Spinal cord (tissue), 10 donors: ENCODE data around the gene MRPS17. TPM values are rescaled to one million over a fixed set of nuclear protein-coding genes. Genes with fewer than 3 reads are reported as not detected.

Experiments
- DNase-seq, 6 donors: peaks; one replicate each; pipeline versions ENCODE4 v3.0.0 to v3.0.0-alpha.2; 2013 to 2015; ENCODE audit warnings: low spot score in 6 of 6, low read depth in 4 of 6
- H3K27ac ChIP-seq: one replicate; pipeline ENCODE4 v1.5.1; 2013; ENCODE audit warnings: low read depth, low read length, control low read depth
- H3K27me3 ChIP-seq: one replicate; pipeline ENCODE4 v1.6.1; 2013; ENCODE audit warnings: low read length; ENCODE audit not compliant: control insufficient read depth, insufficient read depth
- H3K36me3 ChIP-seq: one replicate; pipeline ENCODE4 v1.6.1; 2013; ENCODE audit warnings: low read length; ENCODE audit not compliant: control insufficient read depth, insufficient read depth
- H3K4me1 ChIP-seq: one replicate; pipeline ENCODE4 v1.6.1; 2013; ENCODE audit warnings: low read length; ENCODE audit not compliant: control insufficient read depth, insufficient read depth
- H3K4me3 ChIP-seq: one replicate; pipeline ENCODE4 v1.5.1; 2013; ENCODE audit warnings: low read depth, low read length, control low read depth
- H3K9me3 ChIP-seq: one replicate; pipeline ENCODE4 v1.6.1; 2013; ENCODE audit warnings: low read length; ENCODE audit not compliant: control insufficient read depth, insufficient read depth
- WGBS: methylation state at CpG from one replicate; pipeline ENCODE4 v1.1.5; 2013; ENCODE audit warnings: missing lambda C conversion rate; ENCODE audit not compliant: insufficient coverage; 5-methylcytosine and 5-hydroxymethylcytosine counted together
- long read RNA-seq, 4 donors: transcript quantifications; one replicate each; lab custom pipeline, GENCODE V29; 2026
- polyA plus RNA-seq, 2 donors: library from polyadenylated mRNA; unstranded; fragments of 120-200 nt; gene quantifications; one replicate each; pipeline ENCODE4 v1.2.1, GENCODE V29; 2013; ENCODE audit not compliant: insufficient read length in 2 of 2
- total RNA-seq, 2 donors: library from RNA; depleted of rRNA in 1 of 2; stranded (reverse); fragments of 120-200 nt in 1 of 2; fragments of >200 nt in 1 of 2; gene quantifications; one replicate each; pipeline versions ENCODE4 v1.2.3 to v1.2.4, GENCODE V29; 2013 to 2014
- donor health status: healthy.

MRPS17 gene
- total RNA-seq (10 to 100 TPM; 18.5 to 20.0 TPM), polyA plus RNA-seq (10 to 100 TPM; 19.1 to 20.2 TPM)
- long read RNA-seq, donor 1, transcript MRPS17-201 (3 exons, 1,845 nt): major isoform, 24 of 29 reads
- long read RNA-seq, donor 1, partial matches to known transcripts: 5 of 29 reads
- long read RNA-seq, donor 1, other reads (novel, unspliced or antisense): 0 of 29 reads
- long read RNA-seq, donor 2, transcript MRPS17-201 (3 exons, 1,845 nt): major isoform, 7 of 19 reads
- long read RNA-seq, donor 2, partial matches to known transcripts: 12 of 19 reads
- long read RNA-seq, donor 2, other reads (novel, unspliced or antisense): 0 of 19 reads
- long read RNA-seq, donor 3, transcript MRPS17-201 (3 exons, 1,845 nt): major isoform, 12 of 27 reads
- long read RNA-seq, donor 3, partial matches to known transcripts: 15 of 27 reads
- long read RNA-seq, donor 3, other reads (novel, unspliced or antisense): 0 of 27 reads
- long read RNA-seq, donor 4, transcript MRPS17-201 (3 exons, 1,845 nt): major isoform, 33 of 33 reads
- long read RNA-seq, donor 4, partial matches to known transcripts: 0 of 33 reads
- long read RNA-seq, donor 4, other reads (novel, unspliced or antisense): 0 of 33 reads

DNA sequence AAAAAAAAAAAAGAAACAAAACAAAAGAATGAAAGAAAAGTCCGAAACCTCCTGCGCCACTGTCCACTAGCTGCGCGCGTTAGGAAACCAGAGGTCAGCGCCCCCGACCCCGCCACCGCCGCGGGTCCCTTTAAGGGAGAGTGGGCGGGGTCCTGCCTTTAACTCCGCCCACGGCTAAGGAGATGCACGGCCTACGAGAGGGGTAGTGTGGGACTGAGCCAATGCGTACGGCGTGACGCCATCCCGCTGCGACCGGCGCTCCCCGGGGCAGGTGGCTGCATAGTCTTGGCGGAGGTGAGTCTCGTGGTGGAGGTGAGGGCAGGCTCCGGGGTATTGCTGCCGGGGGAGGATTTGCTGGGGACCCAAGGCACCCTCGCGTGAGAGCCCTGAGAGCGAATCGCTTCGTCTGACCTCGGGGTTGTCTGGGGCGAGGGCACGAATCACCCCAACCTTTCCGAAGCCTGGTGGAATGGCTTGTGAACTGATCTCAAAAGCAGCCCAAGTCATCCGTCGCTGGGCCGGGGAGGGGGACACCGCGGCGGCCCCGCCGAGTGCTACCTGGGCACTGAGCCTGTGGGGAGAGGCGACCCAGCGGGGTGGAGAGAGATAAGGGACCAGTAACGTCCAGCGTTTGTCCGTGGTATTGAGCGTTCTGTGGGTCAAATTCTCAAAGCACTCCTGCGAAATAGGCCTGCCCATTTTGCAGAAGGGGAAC is at the start of gene MRPS17:
Gene MRPS17 (plus strand): TSS at position 241 of the 715 bp plus-strand sequence. CDS start 1,319 bp downstream, outside the sequence.
- peak within 1 kb of the TSS; percentile 76 for H3K4me3 ChIP-seq
- peaks cover 26% of the 10 kb centered on the region for H3K36me3 ChIP-seq
- no peaks in the 10 kb centered on the region for H3K9me3 ChIP-seq
- H3K27ac ChIP-seq: peak within 1 kb of the TSS; percentile 48
- 0% methylated on average over 52 of the region's 53 CpGs for WGBS
- H3K4me1 ChIP-seq: peaks cover 12% of the 10 kb centered on the region
- peak; percentile 61 to 96 (median 77) for DNase-seq
- no peaks in the 10 kb centered on the region for H3K27me3 ChIP-seq

DNA sequence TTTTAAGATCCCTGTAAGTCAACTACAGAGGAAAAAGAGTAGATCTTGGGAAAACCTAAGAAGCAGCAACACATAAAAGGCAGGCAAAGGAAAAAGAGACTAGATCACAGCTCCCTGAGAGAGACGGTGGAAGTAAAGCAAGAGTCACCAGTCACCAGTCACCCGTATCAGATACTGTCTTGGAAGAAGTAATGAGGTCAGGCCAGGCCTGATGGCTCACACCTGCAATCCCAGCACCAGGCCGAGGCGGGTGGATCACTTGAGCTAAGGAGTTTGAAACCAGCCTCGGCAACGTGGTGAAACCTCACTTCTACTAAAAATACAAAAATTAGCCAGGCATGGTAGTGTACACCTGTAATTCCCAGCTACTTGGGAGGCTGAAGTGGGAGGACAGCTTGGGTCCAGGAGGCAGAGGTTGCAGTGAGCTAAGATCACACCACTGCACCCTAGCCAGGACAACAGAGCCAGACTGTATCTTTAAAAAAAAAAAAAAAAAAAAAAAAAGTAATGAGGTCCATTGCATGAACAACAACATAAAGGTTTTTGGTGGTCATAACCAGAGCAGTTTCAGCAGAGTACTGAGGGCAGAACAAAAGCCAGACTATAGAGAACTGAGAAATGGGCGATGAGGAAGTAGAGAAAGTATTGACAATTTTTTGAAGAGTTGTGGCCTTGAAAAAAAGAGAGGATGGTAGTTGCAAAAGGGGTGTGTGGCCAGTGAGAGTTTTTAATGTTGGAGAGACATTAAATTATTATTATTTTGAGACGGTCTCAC is 47.5 kb upstream of the MRPS17 start:
- H3K4me1 ChIP-seq: no peaks in the 10 kb centered on the region
- H3K27me3 ChIP-seq: no peaks in the 10 kb centered on the region
- H3K4me3 ChIP-seq: no peak overlapping the region
- DNase-seq: no peak
- whole genome bisulfite sequencing: 100% methylated on average over 1 of the region's 8 CpGs
- peaks cover 5% of the 10 kb centered on the region for H3K36me3 ChIP-seq
- H3K9me3 ChIP-seq: no peaks in the 10 kb centered on the region
- H3K27ac ChIP-seq: no peak overlapping the region

DNA sequence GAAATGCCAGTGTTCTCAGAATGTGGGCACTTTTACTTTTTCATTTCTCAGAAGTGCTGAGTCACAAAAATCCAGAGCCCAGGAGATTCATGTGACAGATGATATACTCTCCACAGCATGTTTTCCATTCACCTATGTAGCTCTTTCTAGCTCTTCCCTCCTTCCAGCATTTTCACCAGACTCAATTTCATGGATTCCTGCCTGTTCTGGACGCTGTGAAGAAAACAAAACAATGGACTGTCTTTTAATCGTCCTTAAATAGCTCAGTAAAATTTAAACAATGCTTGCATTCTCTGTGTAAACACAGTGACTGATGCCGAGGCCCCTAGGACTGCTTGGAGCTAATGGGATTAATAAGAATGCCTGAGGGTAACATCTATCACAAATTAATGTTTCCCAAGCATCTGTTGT is 38.9 kb upstream of the MRPS17 start:
- 43% methylated on average over 1 of the region's 3 CpGs for WGBS
- Histone ChIP-seq H3K27me3 (no peaks in the 10 kb centered on the region), H3K9me3 (no peaks in the 10 kb centered on the region), H3K4me3 (no peak overlapping the region), H3K27ac (no peak overlapping the region), H3K4me1 (no peaks in the 10 kb centered on the region), H3K36me3 (peaks cover 14% of the 10 kb centered on the region)
- no peak for DNase-seq

DNA sequence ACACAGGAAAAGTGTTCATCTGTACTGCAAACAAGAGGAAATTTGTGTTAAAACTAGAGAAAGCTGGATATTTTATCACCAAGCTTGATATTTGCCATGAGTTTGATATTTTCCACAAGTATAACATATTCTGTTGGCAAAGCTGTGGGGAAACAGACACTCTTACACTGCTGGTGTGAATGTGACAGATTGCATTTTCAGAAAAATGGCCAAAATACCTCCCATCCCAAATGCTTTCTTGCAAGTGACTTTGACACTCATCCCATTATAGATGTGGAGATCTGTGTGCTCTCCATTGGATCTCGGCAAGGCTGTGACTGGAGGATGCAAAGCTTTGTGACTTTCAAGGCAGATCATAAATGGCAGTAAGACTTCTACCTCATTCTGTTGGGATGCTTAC is 33.9 kb upstream of the MRPS17 start:
- H3K27ac ChIP-seq: no peak overlapping the region
- H3K4me3 ChIP-seq: no peak overlapping the region
- H3K4me1 ChIP-seq: no peaks in the 10 kb centered on the region
- H3K27me3 ChIP-seq: no peaks in the 10 kb centered on the region
- no CpG with 5 or more reads among the region's 1 CpG for WGBS
- H3K9me3 ChIP-seq: no peaks in the 10 kb centered on the region
- H3K36me3 ChIP-seq: peaks cover 22% of the 10 kb centered on the region
- DNase-seq: peak in 1 of 6 donors; percentile 93

DNA sequence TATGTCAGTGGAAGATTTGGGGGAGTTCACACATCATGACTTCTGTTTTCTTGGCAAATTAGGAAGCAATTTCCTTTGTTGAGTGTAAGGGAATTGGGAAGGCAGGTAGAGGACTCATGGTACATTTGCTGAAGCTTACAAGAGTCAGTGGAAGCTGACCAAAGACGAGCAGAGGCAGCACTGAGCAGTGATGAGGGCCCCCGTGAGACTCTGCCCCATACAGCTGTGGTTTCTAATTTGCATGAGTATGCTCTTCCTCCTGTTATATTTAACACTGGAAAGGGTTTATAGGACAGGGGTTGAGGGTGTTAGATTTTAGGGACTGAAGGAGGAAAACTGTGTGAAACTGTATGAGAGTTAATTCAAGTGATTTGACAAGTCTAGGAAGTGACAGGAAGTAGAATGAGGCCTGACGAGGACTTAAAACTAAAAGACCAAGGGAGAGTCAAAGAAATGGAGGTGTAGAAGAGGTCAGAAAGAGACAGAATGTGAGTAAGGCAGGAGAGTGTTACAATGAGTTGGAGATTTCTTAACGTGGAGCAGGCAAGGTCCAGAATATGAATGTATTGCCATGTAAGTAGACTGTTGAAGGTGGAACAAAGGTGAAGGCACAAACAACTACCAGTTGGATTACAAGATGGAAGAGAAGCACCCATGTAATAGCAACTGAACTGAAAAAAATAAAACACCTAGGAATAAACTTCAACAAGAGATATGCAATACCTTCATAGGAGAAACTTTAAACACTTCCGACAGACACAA is 23.5 kb upstream of the MRPS17 start:
- no peaks in the 10 kb centered on the region for H3K4me1 ChIP-seq
- H3K27me3 ChIP-seq: no peaks in the 10 kb centered on the region
- H3K4me3 ChIP-seq: no peak overlapping the region
- H3K27ac ChIP-seq: no peak overlapping the region
- no peak for DNase-seq
- peaks cover 42% of the 10 kb centered on the region for H3K36me3 ChIP-seq
- H3K9me3 ChIP-seq: no peaks in the 10 kb centered on the region
- WGBS: 83% methylated on average over 5 of the region's 5 CpGs

DNA sequence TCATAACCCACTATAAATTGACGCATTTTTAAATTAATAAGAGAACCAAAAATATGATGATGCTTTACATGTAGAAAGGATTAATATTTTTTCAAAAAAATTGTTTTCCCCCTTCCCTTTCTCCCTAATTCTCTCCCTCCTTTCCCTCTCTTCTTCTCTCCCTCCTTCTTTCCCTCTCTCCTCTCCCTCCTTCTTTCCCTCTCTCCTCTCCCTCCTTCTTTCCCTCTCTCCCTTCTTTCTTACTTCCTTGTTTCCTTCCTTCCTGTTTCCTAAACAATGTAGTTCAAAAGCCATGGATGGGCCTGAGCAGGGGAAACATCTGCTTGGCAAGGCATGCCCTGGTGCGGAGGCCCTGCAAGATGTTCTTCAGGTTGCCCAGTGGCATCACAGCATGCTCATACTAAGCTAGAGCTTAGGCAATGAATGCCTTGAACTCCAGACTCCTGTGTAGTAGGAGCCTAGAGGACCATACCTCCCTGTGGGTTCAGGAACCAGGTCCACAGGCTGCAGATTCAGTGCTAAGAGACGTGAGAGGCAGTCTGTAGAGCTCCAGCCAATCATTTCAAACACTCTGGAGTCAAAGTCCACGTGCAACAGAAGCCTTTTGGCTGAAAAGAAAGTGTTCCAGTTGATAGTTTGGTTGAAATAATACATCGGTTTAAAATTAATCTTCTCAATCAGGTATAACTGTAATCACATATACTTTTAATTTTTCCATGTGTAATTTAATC is 20.1 kb upstream of the MRPS17 start:
- H3K9me3 ChIP-seq: no peaks in the 10 kb centered on the region
- no peak overlapping the region for H3K27ac ChIP-seq
- no peak overlapping the region for H3K4me3 ChIP-seq
- DNase-seq: no peak
- H3K4me1 ChIP-seq: no peaks in the 10 kb centered on the region
- 92% methylated on average over 1 of the region's 5 CpGs for WGBS
- H3K36me3 ChIP-seq: peaks cover 37% of the 10 kb centered on the region
- no peaks in the 10 kb centered on the region for H3K27me3 ChIP-seq

DNA sequence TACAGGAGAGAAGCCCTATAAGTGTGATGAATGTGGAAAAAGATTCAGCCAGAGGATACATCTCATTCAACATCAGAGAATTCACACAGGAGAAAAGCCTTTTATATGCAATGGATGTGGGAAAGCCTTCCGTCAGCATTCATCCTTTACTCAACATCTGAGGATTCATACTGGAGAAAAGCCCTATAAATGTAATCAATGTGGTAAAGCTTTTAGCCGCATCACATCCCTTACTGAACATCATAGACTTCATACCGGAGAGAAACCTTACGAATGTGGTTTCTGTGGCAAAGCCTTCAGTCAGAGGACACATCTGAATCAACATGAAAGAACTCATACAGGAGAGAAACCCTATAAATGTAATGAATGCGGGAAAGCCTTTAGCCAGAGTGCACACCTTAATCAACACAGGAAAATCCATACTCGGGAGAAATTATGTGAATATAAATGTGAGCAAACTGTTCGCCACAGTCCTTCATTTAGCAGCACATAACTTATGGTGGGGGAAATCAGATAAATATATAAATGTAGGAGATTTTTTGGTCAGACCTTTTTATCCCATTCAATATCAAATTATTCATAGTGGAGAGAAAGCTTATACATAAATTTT is 12.1 kb upstream of the MRPS17 start:
- WGBS: no CpG with 5 or more reads among the region's 7 CpGs
- Histone ChIP-seq H3K9me3 (peaks cover 3% of the 10 kb centered on the region), H3K4me3 (no peak overlapping the region), H3K4me1 (no peaks in the 10 kb centered on the region), H3K36me3 (peaks cover 24% of the 10 kb centered on the region), H3K27ac (no peak overlapping the region), H3K27me3 (no peaks in the 10 kb centered on the region)
- DNase-seq: no peak

DNA sequence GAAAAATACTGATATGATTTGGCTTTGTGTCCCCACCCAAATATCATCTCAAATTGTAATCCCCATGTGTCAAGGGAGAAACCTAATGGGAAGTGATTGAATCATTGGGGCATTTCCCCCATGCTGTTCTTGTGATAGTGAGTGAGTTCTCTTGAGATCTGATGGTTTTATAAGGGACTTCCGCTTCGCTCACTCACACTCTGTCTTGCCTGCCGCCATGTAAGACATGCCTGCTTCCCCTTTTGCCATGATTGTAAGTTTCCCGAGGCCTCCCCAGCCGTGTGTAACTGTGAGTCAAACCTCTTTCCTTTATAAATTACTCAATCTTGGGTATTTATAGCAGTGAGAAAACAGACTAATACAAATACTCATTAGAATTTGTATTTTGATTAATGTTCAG is 5.1 kb upstream of the MRPS17 start:
- Histone ChIP-seq H3K27ac (no peak overlapping the region), H3K9me3 (no peaks in the 10 kb centered on the region), H3K27me3 (no peaks in the 10 kb centered on the region), H3K4me1 (no peaks in the 10 kb centered on the region), H3K4me3 (no peak overlapping the region), H3K36me3 (peaks cover 3% of the 10 kb centered on the region)
- WGBS: 100% methylated on average over 4 of the region's 5 CpGs
- no peak for DNase-seq
